ENCODE data around the gene SERPINA5.

- TF ChIP-seq CTCF (IDR thresholded peaks at IDR 0.05) (no peak), POLR2A (IDR thresholded peaks at IDR 0.05) (no peak)
Observed at GRCh38 chr14:94560751-94561655, 20.2 kb upstream of the SERPINA5 start, which contains the start of gene SERPINA4.

Data from lower leg skin (tissue), 3 donors.